GM12878 (cell line): ENCODE data around the gene GLG1. TPM values are rescaled to one million over a fixed set of nuclear protein-coding genes. Genes with fewer than 3 reads are reported as not detected.
A peak's percentile ranks its signal among the peaks of the same experiment; 100 is the strongest.

Experiments used
- ATAC-seq: fragments of 200-7000 bp; cut with Tn5 transposase; 3 replicates; pipeline ENCODE4 v1.9.1; 2020; ENCODE audit warnings: mild to moderate bottlenecking, moderate library complexity
- BruUV-seq: library from RNA; stranded (reverse); fragments of 400-500 nt; replicated peaks from 2 replicates; lab custom pipeline; 2021; lab: Mats Ljungman, UMichigan
- CTCF ChIA-PET: fragments of 300-600 bp; sonication (Branson Sonifier 250); formaldehyde crosslinking; extraction: SDS; loops from one replicate; lab custom pipeline; 2021; ENCODE audit warnings: inconsistent platforms; lab: Yijun Ruan, JAX
- POLR2A ChIA-PET: fragments of 350-600 bp; formaldehyde crosslinking; extraction: SDS; loops from one replicate; lab custom pipeline; 2021; ENCODE audit warnings: inconsistent platforms; lab: Charles Lee
- RAD21 ChIA-PET: fragments of 300-600 bp; sonication (Branson Sonifier 250); formaldehyde crosslinking; loops from one replicate; lab custom pipeline; 2023; ENCODE audit warnings: antibody characterized with exemption; ENCODE audit not compliant: unreplicated experiment; lab: Charles Lee
- SMC1A ChIA-PET: fragments of 300-600 bp; sonication (Branson Sonifier 250); formaldehyde crosslinking; loops from one replicate; lab custom pipeline; 2023; ENCODE audit not compliant: unreplicated experiment, uncharacterized antibody; lab: Charles Lee
- DNase-seq: peaks from one replicate; pipeline ENCODE4 v3.0.0-alpha.2; 2011; ENCODE audit warnings: low read depth, low spot score
- FAIRE-seq: peaks from 3 replicates; lab custom pipeline; 2011; peaks lifted over from hg19 to GRCh38; lab: Jason Lieb, UNC
- H2AFZ ChIP-seq: 2 replicates; pipeline ENCODE4 v1.6.0; 2011; ENCODE audit warnings: low read depth, low read length, control low read depth; ENCODE audit not compliant: control insufficient read depth
- H3K27ac ChIP-seq: 2 replicates; pipeline ENCODE4 v1.5.1; 2011; ENCODE audit warnings: control low read depth; ENCODE audit not compliant: control insufficient read depth, insufficient read depth
- H3K27me3 ChIP-seq, 2 experiments: replicated peaks in 1 of 2; 2 replicates each; pipeline versions ENCODE4 v1.6.0 to v1.6.1; 2011; ENCODE audit warnings: low read length in 1 of 2; ENCODE audit not compliant: control insufficient read depth in 2 of 2, insufficient read depth in 2 of 2
- H3K36me3 ChIP-seq, 2 experiments: 2 replicates each; pipeline ENCODE4 v1.5.1; 2011; ENCODE audit warnings: low read length in 1 of 2; ENCODE audit not compliant: control insufficient read depth in 2 of 2, insufficient read depth in 2 of 2
- H3K4me1 ChIP-seq: 2 replicates; pipeline ENCODE4 v1.6.1; 2011; ENCODE audit warnings: mild to moderate bottlenecking, low read length, moderate library complexity, mixed read lengths; ENCODE audit not compliant: control insufficient read depth, insufficient read depth
- H3K4me2 ChIP-seq: 2 replicates; pipeline ENCODE4 v1.6.0; 2011; ENCODE audit warnings: control low read depth; ENCODE audit not compliant: control insufficient read depth, insufficient read depth
- H3K4me3 ChIP-seq: fragments of 200-600 bp; sonication (generic); 2 replicates; pipeline ENCODE4 v1.5.1; 2016
- H3K79me2 ChIP-seq: 2 replicates; pipeline ENCODE4 v1.6.0; 2011; ENCODE audit warnings: low read length; ENCODE audit not compliant: control insufficient read depth, insufficient read depth
- H3K9ac ChIP-seq: 2 replicates; pipeline ENCODE4 v1.8.0; 2011; ENCODE audit warnings: low read length, control low read depth, mixed read lengths; ENCODE audit not compliant: control insufficient read depth, insufficient read depth
- H3K9me3 ChIP-seq: replicated peaks from 3 replicates; pipeline ENCODE4 v1.5.1; 2011; ENCODE audit warnings: mild to moderate bottlenecking, low read length; ENCODE audit not compliant: control insufficient read depth, insufficient read depth
- H4K20me1 ChIP-seq: 2 replicates; pipeline ENCODE4 v1.6.0; 2011; ENCODE audit not compliant: control insufficient read depth, insufficient read depth
- ATF7 ChIP-seq: fragments of 450-650 bp; IDR thresholded peaks from 2 replicates; pipeline ENCODE4 v1.6.1; 2016; ENCODE audit warnings: low read depth, mild to moderate bottlenecking
- BRCA1 ChIP-seq: IDR thresholded peaks from 2 replicates; pipeline ENCODE4 v1.6.1; 2011; ENCODE audit warnings: low read depth, low read length, improper control_type of control experiment
- EED ChIP-seq: sonication (generic); IDR thresholded peaks from 2 replicates; pipeline ENCODE4 v1.6.1; 2016; ENCODE audit warnings: antibody characterized with exemption, low read depth
- EP300 ChIP-seq, 2 experiments: fragments of 150-350 bp in 1 of 2; IDR thresholded peaks; 2 replicates each; pipeline ENCODE4 v1.6.1; 2011 to 2012; ENCODE audit warnings: low read depth in 2 of 2, low read length in 2 of 2, borderline replicate concordance in 1 of 2, improper control_type of control experiment in 1 of 2, inconsistent platforms in 1 of 2; ENCODE audit not compliant: control insufficient read depth in 1 of 2
- GATAD2B ChIP-seq: fragments of 450-650 bp; conservative IDR thresholded peaks from 2 replicates; pipeline ENCODE4 v1.6.1; 2017; ENCODE audit warnings: low read depth, mild to moderate bottlenecking, moderate library complexity
- IKZF1 ChIP-seq: fragments of 450-650 bp; conservative IDR thresholded peaks from 2 replicates; pipeline ENCODE4 v1.6.1; 2017; ENCODE audit warnings: antibody characterized with exemption, mild to moderate bottlenecking
- MEF2B ChIP-seq: fragments of 450-650 bp; IDR thresholded peaks from 2 replicates; pipeline ENCODE4 v1.6.1; 2018; ENCODE audit warnings: mild to moderate bottlenecking, moderate library complexity; ENCODE audit not compliant: partially characterized antibody, poor library complexity, severe bottlenecking
- MTA3 ChIP-seq: IDR thresholded peaks from 2 replicates; pipeline ENCODE4 v1.6.1; 2012; ENCODE audit warnings: low read length, inconsistent platforms, borderline replicate concordance
- PAX5 ChIP-seq: IDR thresholded peaks from 2 replicates; pipeline ENCODE4 v1.6.1; 2011; ENCODE audit warnings: low read depth, low read length, borderline replicate concordance
- RUNX3 ChIP-seq: IDR thresholded peaks from 2 replicates; pipeline ENCODE4 v1.6.1; 2012; ENCODE audit warnings: low read length, inconsistent platforms
- ZNF384 ChIP-seq: IDR thresholded peaks from 2 replicates; pipeline ENCODE4 v1.6.1; 2012; ENCODE audit warnings: low read depth, mild to moderate bottlenecking, low read length, improper control_type of control experiment, borderline replicate concordance
- WGBS: methylation state at CpG from one replicate; pipeline ENCODE4 v1.1.6; 2016; ENCODE audit warnings: low lambda C conversion rate; ENCODE audit not compliant: insufficient replicate concordance, insufficient coverage; ENCODE audit errors: missing lambda C conversion rate; 5-methylcytosine and 5-hydroxymethylcytosine counted together
- in situ Hi-C: fragments of 300-500 bp; cut with MboI; formaldehyde crosslinking; loops from 9 replicates; pipeline ENCODE4 v1.14.3; 2018; ENCODE audit warnings: mixed read lengths
- intact Hi-C: fragments of 100-400 bp; cut with micrococcal nuclease; formaldehyde crosslinking; loops from one replicate; pipeline ENCODE4 v1.14.2; 2022; ENCODE audit not compliant: unreplicated experiment
- polyA plus RNA-seq, 11 experiments: library from polyadenylated mRNA; depleted of rRNA in 4 of 11; unstranded in 6 of 11; stranded (reverse) in 5 of 11; fragments of >200 nt; fragmentation: Nextera tagmentation in 4 of 11; fragmentation: Illumina TruSeq in 1 of 11; extraction: Ambion mirVana in 4 of 11; extraction: Trizol in 1 of 11; gene quantifications; 1 replicate in 1 of 11; 2 replicates in 10 of 11; pipeline versions ENCODE4 v1.2.1 to v1.2.3, GENCODE V29; 2011 to 2016; ENCODE audit warnings: inconsistent platforms in 2 of 11, missing spikeins in 2 of 11, low read depth in 1 of 11
- total RNA-seq, 4 experiments: library from RNA; depleted of rRNA in 3 of 4; stranded (reverse); fragments of >200 nt in 3 of 4; fragmentation: Illumina TruSeq in 1 of 4; extraction: Trizol in 1 of 4; gene quantifications; 2 replicates each; pipeline versions ENCODE4 v1.2.1 to v1.2.3, GENCODE V29; 2013 to 2021
- TF ChIP-seq, protein P1 (sequence below): fragments of 450-650 bp; IDR thresholded peaks from 2 replicates; pipeline ENCODE4 v1.6.1; 2017; ENCODE audit warnings: mild to moderate bottlenecking, moderate library complexity
- TF ChIP-seq, protein P2 (sequence below): IDR thresholded peaks from 2 replicates; pipeline ENCODE4 v1.6.1; 2012; ENCODE audit warnings: low read length, inconsistent platforms
- TF ChIP-seq, protein P3 (sequence below): IDR thresholded peaks from 2 replicates; pipeline ENCODE4 v1.6.1; 2011; ENCODE audit warnings: low read depth, low read length, improper control_type of control experiment, borderline replicate concordance
- TF ChIP-seq, protein P4 (sequence below): fragments of 450-650 bp; IDR thresholded peaks from 2 replicates; pipeline ENCODE4 v1.6.1; 2016; ENCODE audit warnings: mild to moderate bottlenecking

GLG1 gene
- total and polyA plus RNA-seq, 10 of the 15 experiments (the other 5 are each of a cell fraction or from before 2014, with no cell fraction given) = 7.6 to 49.4 (median 28.2) TPM

DNA sequence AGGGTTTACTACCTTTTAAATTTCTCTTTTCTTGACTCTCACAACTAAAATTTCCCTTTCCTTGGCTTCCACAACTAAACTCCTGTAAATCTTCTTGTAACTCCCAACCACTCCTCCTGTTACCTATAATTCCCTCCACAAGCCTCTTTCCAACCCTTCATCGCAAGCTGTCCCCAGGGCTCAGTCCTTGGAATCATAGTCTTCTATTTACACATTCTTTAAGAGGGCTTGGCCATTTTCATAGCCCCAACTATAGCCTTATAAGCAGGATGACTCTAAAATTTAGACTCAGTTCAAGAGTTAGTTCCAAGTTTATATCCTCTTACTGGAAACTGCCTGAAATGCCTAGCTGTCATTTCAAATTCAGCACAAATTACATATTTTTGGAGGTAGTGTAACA lies 23.9 kb downstream of the GLG1 start (continued):
- TF ChIP-seq, protein P1, sequence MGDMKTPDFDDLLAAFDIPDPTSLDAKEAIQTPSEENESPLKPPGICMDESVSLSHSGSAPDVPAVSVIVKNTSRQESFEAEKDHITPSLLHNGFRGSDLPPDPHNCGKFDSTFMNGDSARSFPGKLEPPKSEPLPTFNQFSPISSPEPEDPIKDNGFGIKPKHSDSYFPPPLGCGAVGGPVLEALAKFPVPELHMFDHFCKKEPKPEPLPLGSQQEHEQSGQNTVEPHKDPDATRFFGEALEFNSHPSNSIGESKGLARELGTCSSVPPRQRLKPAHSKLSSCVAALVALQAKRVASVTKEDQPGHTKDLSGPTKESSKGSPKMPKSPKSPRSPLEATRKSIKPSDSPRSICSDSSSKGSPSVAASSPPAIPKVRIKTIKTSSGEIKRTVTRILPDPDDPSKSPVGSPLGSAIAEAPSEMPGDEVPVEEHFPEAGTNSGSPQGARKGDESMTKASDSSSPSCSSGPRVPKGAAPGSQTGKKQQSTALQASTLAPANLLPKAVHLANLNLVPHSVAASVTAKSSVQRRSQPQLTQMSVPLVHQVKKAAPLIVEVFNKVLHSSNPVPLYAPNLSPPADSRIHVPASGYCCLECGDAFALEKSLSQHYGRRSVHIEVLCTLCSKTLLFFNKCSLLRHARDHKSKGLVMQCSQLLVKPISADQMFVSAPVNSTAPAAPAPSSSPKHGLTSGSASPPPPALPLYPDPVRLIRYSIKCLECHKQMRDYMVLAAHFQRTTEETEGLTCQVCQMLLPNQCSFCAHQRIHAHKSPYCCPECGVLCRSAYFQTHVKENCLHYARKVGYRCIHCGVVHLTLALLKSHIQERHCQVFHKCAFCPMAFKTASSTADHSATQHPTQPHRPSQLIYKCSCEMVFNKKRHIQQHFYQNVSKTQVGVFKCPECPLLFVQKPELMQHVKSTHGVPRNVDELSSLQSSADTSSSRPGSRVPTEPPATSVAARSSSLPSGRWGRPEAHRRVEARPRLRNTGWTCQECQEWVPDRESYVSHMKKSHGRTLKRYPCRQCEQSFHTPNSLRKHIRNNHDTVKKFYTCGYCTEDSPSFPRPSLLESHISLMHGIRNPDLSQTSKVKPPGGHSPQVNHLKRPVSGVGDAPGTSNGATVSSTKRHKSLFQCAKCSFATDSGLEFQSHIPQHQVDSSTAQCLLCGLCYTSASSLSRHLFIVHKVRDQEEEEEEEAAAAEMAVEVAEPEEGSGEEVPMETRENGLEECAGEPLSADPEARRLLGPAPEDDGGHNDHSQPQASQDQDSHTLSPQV = no peak

DNA sequence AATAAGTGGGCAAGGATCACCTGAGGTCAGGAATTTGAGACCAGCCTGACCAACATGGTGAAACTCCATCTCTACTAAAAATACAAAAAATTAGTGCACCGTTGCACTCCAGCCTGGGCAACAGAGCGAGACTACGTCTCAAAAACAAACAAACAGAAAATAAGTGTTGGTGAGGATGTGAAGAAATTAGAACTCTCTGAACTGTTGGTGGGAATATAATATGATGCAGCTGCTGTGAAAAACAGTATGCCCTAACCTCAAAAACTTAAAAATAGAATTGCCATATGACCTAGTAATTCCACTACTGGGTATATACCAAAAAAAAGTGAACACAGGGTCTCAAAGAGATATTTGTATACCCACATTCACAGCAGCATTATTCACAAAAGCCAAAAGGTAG lies 26.1 kb downstream of the GLG1 start:
- H3K4me2 ChIP-seq = peak overlapping the region; percentile 40
- ChIA-PET CTCF (no interaction called here), RAD21 (no interaction called here), POLR2A (interaction anchor here (1.1 kb wide), 1 partner anchor 8 kb away, joined by 3 read pairs; no protein-coding TSS in a partner anchor), SMC1A (interaction anchor here (0.9 to 3.9 kb wide), 2 partner anchors 16 to 25 kb away, joined by 3 to 21 read pairs; partner anchors contain the start of gene GLG1)
- H3K36me3 ChIP-seq = no peaks in the 10 kb centered on the region
- 2% methylated on average over 3 of the region's 3 CpGs for WGBS
- H3K27me3 ChIP-seq = no peaks in the 10 kb centered on the region
- H4K20me1 ChIP-seq = no peaks in the 10 kb centered on the region
- intact Hi-C loops (no loop called here), in situ Hi-C loops (no loop called here)
- ATAC-seq (peak; percentile 72), DNase-seq (peak; percentile 63), FAIRE-seq (no peak)
- peaks cover 63% of the 10 kb centered on the region for H3K79me2 ChIP-seq
- H3K9me3 ChIP-seq = no peaks in the 10 kb centered on the region
- peak overlapping the region; percentile 47 for H3K27ac ChIP-seq
- no peak overlapping the region for H3K9ac ChIP-seq
- H2AFZ ChIP-seq = no peak overlapping the region
- H3K4me3 ChIP-seq = no peak overlapping the region
- H3K4me1 ChIP-seq = peaks cover 24% of the 10 kb centered on the region
- BruUV-seq = no TSS peak
- TF ChIP-seq IKZF1 (peak; percentile 45), MTA3 (peak; percentile 58; the same call in 1 of the 2 replicates), ZNF384 (0 out of 2 replicates have a peak, but pooled peaks have one; percentile 44), EP300 (IDR thresholded peaks at IDR 0.05; ENCODE audit: borderline replicate concordance in 1 of 2, control insufficient read depth in 1 of 2, low read depth in 2 of 2, low read length in 2 of 2) (peak in 1 of 2 experiments; percentile 53; a peak in 1 of 4 replicates), BRCA1 (no peak), MEF2B (peak; percentile 84), RUNX3 (peak; percentile 85), EED (0 out of 2 replicates have a peak, but pooled peaks have one; percentile 14), GATAD2B (no peak), ATF7 (peak; percentile 78), PAX5 (peak; percentile 65; the same call in 1 of the 2 replicates)
- TF ChIP-seq, protein P2, sequence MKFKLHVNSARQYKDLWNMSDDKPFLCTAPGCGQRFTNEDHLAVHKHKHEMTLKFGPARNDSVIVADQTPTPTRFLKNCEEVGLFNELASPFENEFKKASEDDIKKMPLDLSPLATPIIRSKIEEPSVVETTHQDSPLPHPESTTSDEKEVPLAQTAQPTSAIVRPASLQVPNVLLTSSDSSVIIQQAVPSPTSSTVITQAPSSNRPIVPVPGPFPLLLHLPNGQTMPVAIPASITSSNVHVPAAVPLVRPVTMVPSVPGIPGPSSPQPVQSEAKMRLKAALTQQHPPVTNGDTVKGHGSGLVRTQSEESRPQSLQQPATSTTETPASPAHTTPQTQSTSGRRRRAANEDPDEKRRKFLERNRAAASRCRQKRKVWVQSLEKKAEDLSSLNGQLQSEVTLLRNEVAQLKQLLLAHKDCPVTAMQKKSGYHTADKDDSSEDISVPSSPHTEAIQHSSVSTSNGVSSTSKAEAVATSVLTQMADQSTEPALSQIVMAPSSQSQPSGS = peak; percentile 78
- TF ChIP-seq, protein P3, sequence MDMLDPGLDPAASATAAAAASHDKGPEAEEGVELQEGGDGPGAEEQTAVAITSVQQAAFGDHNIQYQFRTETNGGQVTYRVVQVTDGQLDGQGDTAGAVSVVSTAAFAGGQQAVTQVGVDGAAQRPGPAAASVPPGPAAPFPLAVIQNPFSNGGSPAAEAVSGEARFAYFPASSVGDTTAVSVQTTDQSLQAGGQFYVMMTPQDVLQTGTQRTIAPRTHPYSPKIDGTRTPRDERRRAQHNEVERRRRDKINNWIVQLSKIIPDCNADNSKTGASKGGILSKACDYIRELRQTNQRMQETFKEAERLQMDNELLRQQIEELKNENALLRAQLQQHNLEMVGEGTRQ = no peak
- TF ChIP-seq, protein P4, sequence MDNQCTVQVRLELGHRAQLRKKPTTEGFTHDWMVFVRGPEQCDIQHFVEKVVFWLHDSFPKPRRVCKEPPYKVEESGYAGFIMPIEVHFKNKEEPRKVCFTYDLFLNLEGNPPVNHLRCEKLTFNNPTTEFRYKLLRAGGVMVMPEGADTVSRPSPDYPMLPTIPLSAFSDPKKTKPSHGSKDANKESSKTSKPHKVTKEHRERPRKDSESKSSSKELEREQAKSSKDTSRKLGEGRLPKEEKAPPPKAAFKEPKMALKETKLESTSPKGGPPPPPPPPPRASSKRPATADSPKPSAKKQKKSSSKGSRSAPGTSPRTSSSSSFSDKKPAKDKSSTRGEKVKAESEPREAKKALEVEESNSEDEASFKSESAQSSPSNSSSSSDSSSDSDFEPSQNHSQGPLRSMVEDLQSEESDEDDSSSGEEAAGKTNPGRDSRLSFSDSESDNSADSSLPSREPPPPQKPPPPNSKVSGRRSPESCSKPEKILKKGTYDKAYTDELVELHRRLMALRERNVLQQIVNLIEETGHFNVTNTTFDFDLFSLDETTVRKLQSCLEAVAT = no peak
